Right lobe of liver (tissue), 6 donors: Measurements from ENCODE around the gene TNFAIP1. TPM values are rescaled to one million over a fixed set of nuclear protein-coding genes. Genes with fewer than 3 reads are reported as not detected.
A peak's percentile ranks its signal among the peaks of the same experiment; 100 is the strongest.

Source experiments
- ATAC-seq, 4 donors: fragments of 200-7000 bp; cut with Tn5 transposase; one replicate each; pipeline ENCODE4 v1.9.1; 2020; ENCODE audit warnings: mild to moderate bottlenecking in 4 of 4, moderate library complexity in 4 of 4
- DNase-seq, 3 donors: peaks; one replicate each; pipeline ENCODE4 v3.0.0-alpha.2; 2020
- H3K27ac ChIP-seq, 3 donors: fragments of 200-600 bp; one replicate each; pipeline ENCODE4 v1.8.0; 2022
- H3K27me3 ChIP-seq, 2 donors: fragments of 200-600 bp; one replicate each; pipeline ENCODE4 v1.8.0; 2022
- H3K36me3 ChIP-seq, 4 donors: fragments of 200-600 bp; sonication (generic) in 1 of 4; one replicate each; pipeline versions ENCODE4 v1.5.1 to v1.8.0; 2017 to 2022; ENCODE audit warnings: control low read depth in 1 of 4
- H3K4me1 ChIP-seq, 4 donors: fragments of 200-600 bp; sonication (generic) in 1 of 4; one replicate each; pipeline versions ENCODE4 v1.5.1 to v1.8.0; 2017 to 2022; ENCODE audit warnings: control low read depth in 1 of 4
- H3K4me3 ChIP-seq, 3 donors: fragments of 200-600 bp; one replicate each; pipeline ENCODE4 v1.8.0; 2022
- H3K9me3 ChIP-seq, 4 donors: fragments of 200-600 bp; sonication (generic) in 1 of 4; one replicate each; pipeline versions ENCODE4 v1.5.1 to v1.8.0; 2017 to 2022; ENCODE audit warnings: control low read depth in 1 of 4
- POLR2A ChIP-seq: fragments of 450-650 bp; IDR thresholded peaks from one replicate; pipeline ENCODE4 v1.6.1; 2017; ENCODE audit warnings: antibody characterized with exemption, mild to moderate bottlenecking
- WGBS: methylation state at CpG from one replicate; pipeline ENCODE4 v1.1.6; 2018; ENCODE audit warnings: low coverage, low lambda C conversion rate; ENCODE audit not compliant: insufficient coverage; ENCODE audit errors: missing lambda C conversion rate; 5-methylcytosine and 5-hydroxymethylcytosine counted together
- intact Hi-C, 2 donors: fragments of 100-400 bp; cut with DNase I; formaldehyde crosslinking; loops; one replicate each; pipeline versions ENCODE4 v1.11.2 to v1.14.1; 2022
- total RNA-seq, 6 experiments: library from RNA; depleted of rRNA in 2 of 6; stranded (reverse); fragments of >200 nt in 2 of 6; fragmentation: NEBNext Ultra II Directional in 3 of 6; extraction: Animal tissue kit (Norgen Biotek cat#: 25700) in 3 of 6; gene quantifications; one replicate each; pipeline versions ENCODE4 v1.1.0 to v1.2.4, GENCODE V29; 2016 to 2023
- TF ChIP-seq, protein P1 (sequence below), 4 donors: fragments of 200-600 bp in 3 of 4; fragments of 450-650 bp in 1 of 4; IDR thresholded peaks; one replicate each; pipeline versions ENCODE4 v1.5.1 to v1.8.0; 2016 to 2022; ENCODE audit warnings: antibody characterized with exemption in 4 of 4, mild to moderate bottlenecking in 2 of 4
- donor health status: DM: no; HTN: yes; CAD: no.
- donor health status: DM: no; HTN: no; CAD: no.
- donor health status: DM: no; HTN: no; CAD: no.
- donor health status: DM: no; HTN: yes; CAD: no.
- donor health status: DM: no; HTN: yes; CAD: no.

TNFAIP1 gene
- total RNA-seq, 6 experiments from 2014 or later = 32.3 to 87.6 (median 38.2) TPM

DNA sequence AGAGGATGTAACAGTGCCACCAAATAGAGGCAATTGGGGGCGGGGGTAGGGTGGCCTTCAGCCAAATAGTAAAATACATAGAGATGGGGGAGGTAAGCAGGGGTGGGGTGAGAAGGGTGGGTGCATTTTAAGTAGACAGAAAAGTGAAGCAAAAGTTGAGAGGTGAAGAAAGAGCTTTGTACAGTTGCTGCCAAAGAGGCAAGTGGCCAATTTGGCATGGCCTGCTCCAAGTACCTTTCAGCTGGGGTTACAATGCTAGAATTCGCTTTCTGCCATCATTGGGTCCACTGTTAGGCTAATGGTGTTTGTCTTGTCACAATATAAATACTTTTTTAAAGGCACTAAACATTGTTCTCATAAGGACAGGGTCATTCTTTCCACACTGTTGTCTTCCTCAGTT is 21.7 kb upstream of the TNFAIP1 start:
- intact Hi-C loops = no loop called here
- WGBS = 49% methylated on average over 2 of the region's 2 CpGs
- ATAC-seq (peak in 1 of 4 donors; percentile 37), DNase-seq (peak in 1 of 3 donors; percentile 75)
- Histone ChIP-seq H3K27me3 (no peaks in the 10 kb centered on the region), H3K9me3 (no peaks in the 10 kb centered on the region), H3K4me3 (no peak overlapping the region), H3K27ac (no peak overlapping the region), H3K36me3 (no peaks in the 10 kb centered on the region), H3K4me1 (peaks cover 0 to 9% (median 0%) of the 10 kb centered on the region in 4 donors)
- TF ChIP-seq POLR2A = no peak
- TF ChIP-seq, protein P1, sequence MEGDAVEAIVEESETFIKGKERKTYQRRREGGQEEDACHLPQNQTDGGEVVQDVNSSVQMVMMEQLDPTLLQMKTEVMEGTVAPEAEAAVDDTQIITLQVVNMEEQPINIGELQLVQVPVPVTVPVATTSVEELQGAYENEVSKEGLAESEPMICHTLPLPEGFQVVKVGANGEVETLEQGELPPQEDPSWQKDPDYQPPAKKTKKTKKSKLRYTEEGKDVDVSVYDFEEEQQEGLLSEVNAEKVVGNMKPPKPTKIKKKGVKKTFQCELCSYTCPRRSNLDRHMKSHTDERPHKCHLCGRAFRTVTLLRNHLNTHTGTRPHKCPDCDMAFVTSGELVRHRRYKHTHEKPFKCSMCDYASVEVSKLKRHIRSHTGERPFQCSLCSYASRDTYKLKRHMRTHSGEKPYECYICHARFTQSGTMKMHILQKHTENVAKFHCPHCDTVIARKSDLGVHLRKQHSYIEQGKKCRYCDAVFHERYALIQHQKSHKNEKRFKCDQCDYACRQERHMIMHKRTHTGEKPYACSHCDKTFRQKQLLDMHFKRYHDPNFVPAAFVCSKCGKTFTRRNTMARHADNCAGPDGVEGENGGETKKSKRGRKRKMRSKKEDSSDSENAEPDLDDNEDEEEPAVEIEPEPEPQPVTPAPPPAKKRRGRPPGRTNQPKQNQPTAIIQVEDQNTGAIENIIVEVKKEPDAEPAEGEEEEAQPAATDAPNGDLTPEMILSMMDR (IDR thresholded peaks at IDR 0.05) = no peak

DNA sequence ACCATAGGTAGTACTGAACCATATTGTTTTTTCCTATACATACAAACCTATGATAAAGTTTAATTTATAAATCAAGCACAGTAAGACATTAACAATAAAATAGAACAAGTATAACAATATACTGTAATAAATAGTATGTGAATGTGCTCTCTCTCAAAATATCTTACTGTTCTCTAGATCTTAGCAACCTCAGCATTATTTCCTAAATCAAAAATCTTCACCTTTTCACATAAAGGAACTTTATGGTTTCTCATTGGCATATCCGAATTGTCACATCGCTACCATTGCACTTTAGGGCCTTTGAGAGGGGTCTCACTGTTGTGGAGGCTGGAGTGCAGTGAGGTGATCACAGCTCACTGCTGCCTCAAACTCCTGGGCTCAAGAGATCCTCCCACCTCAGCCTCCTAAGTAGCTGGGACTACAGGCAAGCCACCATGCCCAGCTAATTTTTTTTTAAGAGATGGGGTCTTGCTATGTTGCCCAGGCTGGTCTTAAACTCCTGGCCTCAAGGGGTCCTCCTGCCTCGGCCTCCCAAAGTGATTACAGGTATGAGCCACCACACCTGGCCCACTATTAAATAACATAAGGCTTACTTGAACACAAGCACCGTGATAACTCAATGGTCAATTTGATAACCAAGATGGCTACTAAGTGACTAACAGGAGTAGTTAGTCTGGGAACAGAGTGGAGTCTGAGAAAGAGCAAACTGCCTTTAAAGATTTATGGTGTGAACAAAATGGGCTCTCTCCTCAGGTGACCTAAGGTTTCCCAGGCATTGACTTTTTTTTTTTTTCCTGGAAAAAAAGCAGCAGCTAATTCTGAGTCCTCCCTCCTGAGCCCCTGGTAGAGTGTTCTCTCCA is 19.5 kb upstream of the TNFAIP1 start:
- no peak overlapping the region for H3K27ac ChIP-seq
- 90% methylated on average over 4 of the region's 4 CpGs for WGBS
- DNase-seq = no peak

DNA sequence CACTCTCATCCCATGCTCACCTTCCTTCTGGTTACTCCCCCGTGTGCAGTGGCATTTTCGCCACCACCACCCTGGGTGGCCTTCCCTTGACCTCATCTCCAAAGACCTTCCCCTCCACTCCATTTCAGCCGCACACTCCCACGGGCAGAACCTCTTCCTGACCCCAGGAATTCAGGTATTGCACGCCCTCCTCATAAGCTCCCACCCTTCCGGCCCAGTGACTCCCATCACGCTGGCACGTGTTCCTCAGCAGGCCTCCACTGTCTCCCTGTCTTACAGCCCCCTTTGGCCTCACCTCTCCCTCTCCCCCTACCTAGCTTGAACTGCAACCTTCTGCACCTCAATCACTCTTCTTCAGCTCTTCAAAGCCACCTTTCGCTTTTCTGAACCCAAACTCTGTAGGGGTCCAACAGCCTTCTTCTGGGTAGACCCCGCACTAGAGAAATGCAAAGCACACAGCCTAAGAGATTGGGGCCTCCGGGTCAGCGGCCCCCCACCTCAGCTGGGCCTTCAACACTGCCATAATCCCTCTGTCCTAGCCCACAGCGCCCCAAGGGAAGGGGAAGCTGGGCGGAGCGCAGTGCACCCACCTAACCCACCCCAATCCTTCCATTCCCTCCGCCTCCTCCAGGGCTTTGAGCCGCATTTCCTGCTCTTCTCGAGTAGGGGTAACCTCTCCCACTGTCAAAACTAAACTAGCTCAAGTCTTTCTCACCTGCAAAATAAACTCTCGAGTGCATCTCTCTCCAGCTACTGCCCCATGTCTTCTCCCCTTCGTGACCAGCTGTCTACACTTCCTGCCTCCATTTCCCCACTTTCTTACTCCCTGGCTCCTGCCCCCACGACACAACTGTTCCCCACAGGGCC is 18.2 kb upstream of the TNFAIP1 start:
- TF ChIP-seq, protein P1 (IDR thresholded peaks at IDR 0.05) = no peak
- no peak for TF ChIP-seq POLR2A
- intact Hi-C loops = no loop called here
- no peaks in the 10 kb centered on the region for H3K9me3 ChIP-seq
- peaks cover 0 to 26% (median 0%) of the 10 kb centered on the region in 4 donors for H3K4me1 ChIP-seq
- H3K4me3 ChIP-seq = no peak overlapping the region
- no peak overlapping the region for H3K27ac ChIP-seq
- DNase-seq (no peak), ATAC-seq (no peak)
- WGBS = 82% methylated on average over 17 of the region's 21 CpGs
- H3K36me3 ChIP-seq = no peaks in the 10 kb centered on the region
- no peaks in the 10 kb centered on the region for H3K27me3 ChIP-seq

More for the DNA sequence above, 19.5 kb upstream of the TNFAIP1 start:
- ATAC-seq = no peak
- Histone ChIP-seq H3K36me3 (no peaks in the 10 kb centered on the region), H3K27me3 (no peaks in the 10 kb centered on the region), H3K9me3 (no peaks in the 10 kb centered on the region), H3K4me1 (peaks cover 0 to 17% (median 0%) of the 10 kb centered on the region in 4 donors), H3K4me3 (no peak overlapping the region)
- no peak for TF ChIP-seq POLR2A
- TF ChIP-seq, protein P1 (IDR thresholded peaks at IDR 0.05) = no peak
- intact Hi-C loops = no loop called here

DNA sequence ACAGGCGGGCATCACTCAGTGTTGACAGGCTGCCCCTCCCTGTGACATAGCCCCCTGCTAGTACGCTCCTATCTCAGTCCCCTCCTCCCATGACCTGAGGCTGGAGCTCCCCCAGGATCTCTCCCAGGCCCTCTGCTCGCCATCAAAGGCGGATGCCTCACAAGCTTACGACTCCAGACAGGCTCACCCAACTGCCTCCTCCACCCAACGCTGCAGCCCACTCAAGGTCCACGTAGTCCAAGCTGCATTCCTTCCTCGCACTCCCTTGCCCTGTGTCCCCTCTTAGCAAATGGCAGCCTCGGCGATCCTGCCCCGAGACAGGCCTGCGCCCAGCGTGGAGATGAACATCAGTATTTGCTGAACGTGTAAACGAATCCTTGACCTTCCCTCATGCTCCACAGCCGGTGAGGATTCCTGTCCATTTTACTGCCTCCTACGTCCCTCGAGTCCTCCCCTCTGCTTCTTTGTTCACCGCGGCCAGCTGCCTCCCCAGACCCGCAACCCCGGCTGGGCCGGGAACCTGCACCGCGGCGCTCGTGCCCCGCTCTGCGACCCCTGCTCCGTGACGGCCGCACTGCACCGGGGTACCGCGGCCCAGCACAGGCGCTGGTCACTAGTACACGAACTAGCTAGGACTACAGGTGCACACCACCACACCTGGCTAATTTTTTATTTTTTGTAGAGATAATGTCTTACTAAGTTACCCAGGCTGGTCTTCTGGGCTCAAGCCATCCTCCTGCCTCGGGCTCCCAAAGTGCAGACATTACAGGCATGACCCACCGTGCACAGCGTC is 17.4 kb upstream of the TNFAIP1 start:
- no peak for TF ChIP-seq POLR2A
- TF ChIP-seq, protein P1 (IDR thresholded peaks at IDR 0.05) = no peak
- H3K27ac ChIP-seq = peak overlapping the region in 1 of 3 donors; percentile 31
- DNase-seq (no peak), ATAC-seq (peak in 1 of 4 donors; percentile 0)
- peak overlapping the region; percentile 67 to 77 (median 75) for H3K4me3 ChIP-seq
- H3K27me3 ChIP-seq = no peaks in the 10 kb centered on the region
- peaks cover 0 to 34% (median 0%) of the 10 kb centered on the region in 4 donors for H3K4me1 ChIP-seq
- 13% methylated on average over 34 of the region's 40 CpGs for WGBS
- no peaks in the 10 kb centered on the region for H3K36me3 ChIP-seq
- intact Hi-C loops = no loop called here
- H3K9me3 ChIP-seq = no peaks in the 10 kb centered on the region
